Left ventricle myocardium inferior (tissue), 1 donor: ENCODE results near the gene CUEDC1. TPM values are rescaled to one million over a fixed set of nuclear protein-coding genes. Genes with fewer than 3 reads are reported as not detected.
A peak's percentile ranks its signal among the peaks of the same experiment; 100 is the strongest.

ENCODE experiments used
- DNase-seq: peaks from one replicate; pipeline ENCODE4 v3.0.0-alpha.2; 2020
- H3K27ac ChIP-seq: fragments of 200-600 bp; replicated peaks from 2 replicates; pipeline ENCODE4 v1.8.0; 2021
- H3K27me3 ChIP-seq: fragments of 200-600 bp; 2 replicates; pipeline ENCODE4 v1.8.0; 2021; ENCODE audit warnings: low read depth
- H3K36me3 ChIP-seq: fragments of 200-600 bp; 2 replicates; pipeline ENCODE4 v1.8.0; 2021
- H3K4me1 ChIP-seq: fragments of 200-600 bp; 2 replicates; pipeline ENCODE4 v1.8.0; 2021
- H3K4me3 ChIP-seq: fragments of 200-600 bp; 2 replicates; pipeline ENCODE4 v1.8.0; 2021; ENCODE audit warnings: mild to moderate bottlenecking, moderate library complexity
- H3K9me3 ChIP-seq: fragments of 200-600 bp; replicated peaks from 2 replicates; pipeline ENCODE4 v1.8.0; 2021
- CTCF ChIP-seq: fragments of 200-600 bp; IDR thresholded peaks from 2 replicates; pipeline ENCODE4 v1.8.0; 2021; ENCODE audit warnings: antibody characterized with exemption, mild to moderate bottlenecking, borderline replicate concordance
- intact Hi-C: fragments of 100-400 bp; cut with micrococcal nuclease; formaldehyde crosslinking; loops from one replicate; pipeline ENCODE4 v1.11.0; 2022
- total RNA-seq: library from RNA; stranded (reverse); fragmentation: NEBNext Ultra II Directional; extraction: Animal tissue kit (Norgen Biotek cat#: 25700); gene quantifications from one replicate; pipeline ENCODE4 v1.2.1, GENCODE V29; 2021
- donor health status: DM: no; HTN: yes; CAD: no; lungs with severe emphysema.

CUEDC1 gene
- total RNA-seq, 1 donor from 2014 or later: 43.2 TPM

- no peak overlapping the region for H3K27ac ChIP-seq
- H3K27me3 ChIP-seq: no peaks in the 10 kb centered on the region
- H3K4me3 ChIP-seq: no peak overlapping the region
- intact Hi-C loops: no loop called here
- DNase-seq: no peak
- H3K9me3 ChIP-seq: no peaks in the 10 kb centered on the region
- peaks cover 60% of the 10 kb centered on the region for H3K4me1 ChIP-seq
- H3K36me3 ChIP-seq: peaks cover 67% of the 10 kb centered on the region
- TF ChIP-seq CTCF: no peak
Observed at GRCh38 chr17:57869617-57870282, 85.5 kb downstream of the CUEDC1 start.

GRCh38 chr17:57868910-57869616, 86.1 kb downstream of the CUEDC1 start:
- H3K27me3 ChIP-seq: no peaks in the 10 kb centered on the region
- intact Hi-C loops: no loop called here
- H3K36me3 ChIP-seq: peaks cover 70% of the 10 kb centered on the region
- peak overlapping the region; percentile 82 for H3K27ac ChIP-seq
- H3K4me1 ChIP-seq: peaks cover 53% of the 10 kb centered on the region
- no peak overlapping the region for H3K4me3 ChIP-seq
- TF ChIP-seq CTCF: no peak
- no peaks in the 10 kb centered on the region for H3K9me3 ChIP-seq
- DNase-seq: no peak

- peak; percentile 57 for TF ChIP-seq CTCF
- Histone ChIP-seq H3K27ac (peak overlapping the region; percentile 82), H3K4me1 (peaks cover 46% of the 10 kb centered on the region), H3K4me3 (no peak overlapping the region), H3K9me3 (no peaks in the 10 kb centered on the region), H3K27me3 (no peaks in the 10 kb centered on the region), H3K36me3 (peaks cover 68% of the 10 kb centered on the region)
- peak; percentile 80 for DNase-seq
- intact Hi-C loops: no loop called here
Observed at GRCh38 chr17:57868007-57868909, 87.0 kb downstream of the CUEDC1 start.

GRCh38 chr17:57867126-57867525, 88.1 kb downstream of the CUEDC1 start:
- Histone ChIP-seq H3K27me3 (no peaks in the 10 kb centered on the region), H3K9me3 (no peaks in the 10 kb centered on the region), H3K36me3 (peaks cover 56% of the 10 kb centered on the region), H3K27ac (peak overlapping the region; percentile 82), H3K4me1 (peaks cover 46% of the 10 kb centered on the region), H3K4me3 (no peak overlapping the region)
- intact Hi-C loops: no loop called here
- no peak for DNase-seq
- no peak for TF ChIP-seq CTCF

- no peak for TF ChIP-seq CTCF
- Histone ChIP-seq H3K4me3 (no peak overlapping the region), H3K36me3 (peaks cover 52% of the 10 kb centered on the region), H3K9me3 (no peaks in the 10 kb centered on the region), H3K27ac (no peak overlapping the region), H3K27me3 (no peaks in the 10 kb centered on the region), H3K4me1 (peaks cover 46% of the 10 kb centered on the region)
- DNase-seq: no peak
- intact Hi-C loops: no loop called here
Observed at GRCh38 chr17:57866723-57867122, 88.5 kb downstream of the CUEDC1 start.
